ENCODE measurements around the gene PDE1C. TPM values are rescaled to one million over a fixed set of nuclear protein-coding genes. Genes with fewer than 3 reads are reported as not detected.

The PDE1C gene
- total and polyA plus RNA-seq, 4 experiments from 2014 or later, result not detected

DNA sequence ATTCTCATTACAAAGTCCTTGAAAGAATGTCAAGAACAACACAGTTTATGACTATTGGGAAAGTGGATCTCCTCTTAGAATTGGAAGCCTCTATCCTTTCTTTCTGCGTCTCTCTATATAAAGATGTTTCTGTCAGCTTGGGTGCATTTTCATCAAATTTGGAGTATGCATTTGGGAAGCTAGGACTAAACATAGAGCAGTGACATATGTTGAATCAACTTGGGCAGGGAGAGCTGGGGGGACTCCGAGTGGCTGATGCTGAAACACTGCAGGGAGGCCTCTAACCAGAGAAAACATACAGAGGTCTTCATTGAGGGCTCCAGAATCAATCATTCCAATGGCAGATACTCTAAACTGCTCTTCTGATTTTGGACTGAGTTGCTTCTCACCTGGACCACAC is 147.4 kb downstream of the PDE1C start:
- Mint-ChIP-seq H3K4me1 (no peaks in the 10 kb centered on the region), H3K4me3 (no peak overlapping the region), H3K27me3 (no peaks in the 10 kb centered on the region), H3K9me3 (peaks cover 0 to 7% (median 3%) of the 10 kb centered on the region in 8 donors), H3K27ac (no peak overlapping the region), H3K36me3 (no peaks in the 10 kb centered on the region)
- ChIA-PET CTCF (ENCODE audit: partially characterized antibody) (no interaction called here), POLR2A (ENCODE audit: partially characterized antibody) (no interaction called here)
- Histone ChIP-seq H3K9me3 (ENCODE audit: control insufficient read depth in 1 of 2, low read length in 2 of 2) (no peaks in the 10 kb centered on the region), H3K27me3 (ENCODE audit: insufficient read depth, low read length) (no peaks in the 10 kb centered on the region), H3K27ac (ENCODE audit: low read depth, low read length) (no peak overlapping the region), H3K36me3 (ENCODE audit: insufficient read depth, low read length) (no peaks in the 10 kb centered on the region), H3K4me3 (ENCODE audit: low read length in 2 of 2) (no peak overlapping the region), H3K4me1 (ENCODE audit: insufficient read depth, low read length) (no peaks in the 10 kb centered on the region)
- intact Hi-C loops (cut with micrococcal nuclease), result no loop called here
- DNase-seq, result no peak

GRCh38 chr7:31921047-31921446 is 149.2 kb downstream of the PDE1C start:
- Histone ChIP-seq H3K27ac (ENCODE audit: low read depth, low read length) (no peak overlapping the region), H3K27me3 (ENCODE audit: insufficient read depth, low read length) (no peaks in the 10 kb centered on the region), H3K4me3 (ENCODE audit: low read length in 2 of 2) (no peak overlapping the region), H3K4me1 (ENCODE audit: insufficient read depth, low read length) (no peaks in the 10 kb centered on the region), H3K9me3 (ENCODE audit: control insufficient read depth in 1 of 2, low read length in 2 of 2) (no peaks in the 10 kb centered on the region), H3K36me3 (ENCODE audit: insufficient read depth, low read length) (no peaks in the 10 kb centered on the region)
- H3K36me3 Mint-ChIP-seq, result no peaks in the 10 kb centered on the region
- peaks cover 0 to 7% (median 3%) of the 10 kb centered on the region in 8 donors for H3K9me3 Mint-ChIP-seq
- H3K4me1 Mint-ChIP-seq, result no peaks in the 10 kb centered on the region
- H3K27me3 Mint-ChIP-seq, result no peaks in the 10 kb centered on the region
- DNase-seq, result no peak
- no peak overlapping the region for H3K27ac Mint-ChIP-seq
- intact Hi-C loops (cut with micrococcal nuclease), result no loop called here
- CTCF ChIA-PET (ENCODE audit: partially characterized antibody), result no interaction called here
- no peak overlapping the region for H3K4me3 Mint-ChIP-seq
- POLR2A ChIA-PET (ENCODE audit: partially characterized antibody), result no interaction called here

DNA sequence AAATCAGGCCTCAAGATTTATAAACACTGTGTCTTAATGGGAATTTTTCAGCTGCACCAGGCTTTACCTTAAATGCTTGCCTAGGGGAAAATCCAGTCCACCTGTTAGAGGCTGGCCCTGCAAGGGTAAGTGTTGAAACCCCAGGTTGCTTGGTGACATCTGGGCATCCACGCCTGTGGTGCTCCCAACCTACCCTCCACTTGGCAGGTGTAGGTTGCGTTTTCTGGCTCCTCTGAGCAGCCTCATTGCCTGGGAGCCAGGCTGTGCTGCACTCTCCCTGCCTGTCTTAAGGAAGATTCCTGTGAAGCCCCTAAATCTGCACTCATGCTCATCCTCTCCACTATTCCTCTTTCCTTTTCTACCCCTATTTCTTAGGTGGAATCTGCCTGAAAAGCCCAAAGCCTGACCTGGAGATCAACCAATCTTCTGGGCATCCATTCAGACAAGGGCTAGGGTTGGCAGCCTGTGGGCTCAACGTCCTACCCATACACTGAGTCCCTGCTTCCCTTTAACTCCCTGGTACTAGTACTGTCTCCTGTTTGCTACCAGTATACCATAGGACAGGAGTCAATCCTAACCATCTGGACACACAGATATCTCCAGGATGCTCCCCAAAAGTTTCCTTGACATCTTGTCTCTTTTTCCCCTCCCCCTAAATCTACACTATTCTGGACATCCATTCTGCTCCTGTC is 150.4 kb downstream of the PDE1C start:
- no peak for DNase-seq
- Mint-ChIP-seq H3K27me3 (no peaks in the 10 kb centered on the region), H3K9me3 (peaks cover 0 to 9% (median 3%) of the 10 kb centered on the region in 8 donors), H3K27ac (no peak overlapping the region), H3K4me3 (no peak overlapping the region), H3K36me3 (no peaks in the 10 kb centered on the region), H3K4me1 (no peaks in the 10 kb centered on the region)
- no peaks in the 10 kb centered on the region for H3K9me3 ChIP-seq (ENCODE audit: control insufficient read depth in 1 of 2, low read length in 2 of 2)
- H3K4me1 ChIP-seq (ENCODE audit: insufficient read depth, low read length), result no peaks in the 10 kb centered on the region
- intact Hi-C loops (cut with micrococcal nuclease), result no loop called here
- H3K36me3 ChIP-seq (ENCODE audit: insufficient read depth, low read length), result no peaks in the 10 kb centered on the region
- no peaks in the 10 kb centered on the region for H3K27me3 ChIP-seq (ENCODE audit: insufficient read depth, low read length)
- no peak overlapping the region for H3K27ac ChIP-seq (ENCODE audit: low read depth, low read length)
- CTCF ChIA-PET (ENCODE audit: partially characterized antibody), result no interaction called here
- POLR2A ChIA-PET (ENCODE audit: partially characterized antibody), result no interaction called here
- H3K4me3 ChIP-seq (ENCODE audit: low read length in 2 of 2), result no peak overlapping the region

- Histone ChIP-seq H3K27ac (ENCODE audit: low read depth, low read length) (no peak overlapping the region), H3K4me3 (ENCODE audit: low read length in 2 of 2) (no peak overlapping the region), H3K4me1 (ENCODE audit: insufficient read depth, low read length) (no peaks in the 10 kb centered on the region), H3K36me3 (ENCODE audit: insufficient read depth, low read length) (no peaks in the 10 kb centered on the region), H3K27me3 (ENCODE audit: insufficient read depth, low read length) (no peaks in the 10 kb centered on the region), H3K9me3 (ENCODE audit: control insufficient read depth in 1 of 2, low read length in 2 of 2) (no peaks in the 10 kb centered on the region)
- no peak overlapping the region for H3K27ac Mint-ChIP-seq
- H3K4me3 Mint-ChIP-seq, result no peak overlapping the region
- POLR2A ChIA-PET (ENCODE audit: partially characterized antibody), result no interaction called here
- no peaks in the 10 kb centered on the region for H3K4me1 Mint-ChIP-seq
- H3K27me3 Mint-ChIP-seq, result no peaks in the 10 kb centered on the region
- H3K9me3 Mint-ChIP-seq, result peaks cover 0 to 8% (median 3%) of the 10 kb centered on the region in 8 donors
- intact Hi-C loops (cut with micrococcal nuclease), result no loop called here
- no peaks in the 10 kb centered on the region for H3K36me3 Mint-ChIP-seq
- DNase-seq, result no peak
- CTCF ChIA-PET (ENCODE audit: partially characterized antibody), result no interaction called here
These were observed 151.4 kb downstream of the PDE1C start for GRCh38 chr7:31918706-31919393.

DNA sequence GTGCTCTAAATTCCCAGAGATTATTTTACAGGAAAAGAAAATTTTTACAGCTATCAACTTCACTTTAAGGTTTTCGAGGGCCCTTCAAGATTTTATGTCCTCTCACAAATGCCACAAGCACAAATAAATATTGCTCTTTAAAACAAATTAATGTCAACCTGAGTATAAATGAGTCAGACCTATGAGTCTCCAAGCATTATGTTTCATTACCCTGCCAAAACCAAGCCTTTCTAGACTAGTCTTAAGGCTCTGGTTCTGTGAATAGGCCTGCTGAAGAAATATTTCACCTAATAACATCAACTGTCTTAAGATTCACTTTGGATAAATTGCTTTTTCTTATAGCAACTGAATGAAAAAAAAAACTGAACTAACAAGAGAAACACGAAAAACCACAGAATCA is 153.0 kb downstream of the PDE1C start:
- Histone ChIP-seq H3K27ac (ENCODE audit: low read depth, low read length) (no peak overlapping the region), H3K9me3 (ENCODE audit: control insufficient read depth in 1 of 2, low read length in 2 of 2) (no peaks in the 10 kb centered on the region), H3K36me3 (ENCODE audit: insufficient read depth, low read length) (no peaks in the 10 kb centered on the region), H3K27me3 (ENCODE audit: insufficient read depth, low read length) (no peaks in the 10 kb centered on the region), H3K4me3 (ENCODE audit: low read length in 2 of 2) (no peak overlapping the region), H3K4me1 (ENCODE audit: insufficient read depth, low read length) (no peaks in the 10 kb centered on the region)
- DNase-seq, result no peak
- Mint-ChIP-seq H3K4me1 (no peaks in the 10 kb centered on the region), H3K27me3 (no peaks in the 10 kb centered on the region), H3K36me3 (no peaks in the 10 kb centered on the region), H3K4me3 (no peak overlapping the region), H3K27ac (no peak overlapping the region), H3K9me3 (peaks cover 0 to 10% (median 2%) of the 10 kb centered on the region in 8 donors)
- intact Hi-C loops (cut with micrococcal nuclease), result no loop called here
- CTCF ChIA-PET (ENCODE audit: partially characterized antibody), result no interaction called here
- POLR2A ChIA-PET (ENCODE audit: partially characterized antibody), result no interaction called here

GRCh38 chr7:31910191-31910590 is 160.0 kb downstream of the PDE1C start:
- H3K4me1 ChIP-seq (ENCODE audit: insufficient read depth, low read length), result no peaks in the 10 kb centered on the region
- Mint-ChIP-seq H3K4me3 (no peak overlapping the region), H3K36me3 (no peaks in the 10 kb centered on the region), H3K4me1 (no peaks in the 10 kb centered on the region), H3K9me3 (peaks cover 0 to 9% (median under 1%) of the 10 kb centered on the region in 8 donors), H3K27me3 (no peaks in the 10 kb centered on the region), H3K27ac (no peak overlapping the region)
- POLR2A ChIA-PET (ENCODE audit: partially characterized antibody), result no interaction called here
- no peaks in the 10 kb centered on the region for H3K36me3 ChIP-seq (ENCODE audit: insufficient read depth, low read length)
- intact Hi-C loops (cut with micrococcal nuclease), result no loop called here
- CTCF ChIA-PET (ENCODE audit: partially characterized antibody), result no interaction called here
- no peak overlapping the region for H3K4me3 ChIP-seq (ENCODE audit: low read length in 2 of 2)
- no peak for DNase-seq
- no peak overlapping the region for H3K27ac ChIP-seq (ENCODE audit: low read depth, low read length)
- no peaks in the 10 kb centered on the region for H3K27me3 ChIP-seq (ENCODE audit: insufficient read depth, low read length)
- H3K9me3 ChIP-seq (ENCODE audit: control insufficient read depth in 1 of 2, low read length in 2 of 2), result no peaks in the 10 kb centered on the region

DNA sequence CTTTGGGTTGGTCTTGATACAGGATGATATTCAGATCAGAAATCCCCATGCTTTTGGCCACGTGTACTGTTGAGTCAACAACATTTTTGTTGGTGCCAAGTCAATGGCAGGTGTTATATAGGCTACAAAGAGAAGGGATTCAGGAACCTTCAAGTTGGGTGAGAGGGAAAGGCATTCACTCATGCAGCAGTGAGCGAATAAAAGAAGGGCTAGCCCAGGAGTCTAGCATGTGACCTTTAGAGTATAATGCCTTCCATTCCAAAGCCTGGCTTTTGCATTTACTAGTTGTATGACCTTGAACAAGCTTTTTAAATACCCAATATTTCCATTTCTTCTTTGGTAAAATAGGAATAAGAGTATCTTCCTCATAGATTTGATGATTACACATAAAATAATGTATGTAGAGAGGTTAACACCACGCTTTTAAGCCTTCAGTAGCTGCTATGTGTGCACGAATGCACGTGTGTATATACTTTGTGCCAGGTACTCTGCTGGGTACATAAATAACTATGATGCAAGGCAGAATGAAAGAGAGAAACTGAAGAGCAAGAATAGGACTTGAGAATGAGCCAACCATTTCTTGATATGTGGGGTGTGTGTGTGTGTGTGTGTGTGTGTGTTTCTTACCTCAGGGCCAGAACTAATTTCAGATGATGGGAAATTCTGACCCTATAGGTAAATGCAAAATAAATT is 163.6 kb downstream of the PDE1C start:
- Mint-ChIP-seq H3K4me1 (no peaks in the 10 kb centered on the region), H3K27me3 (no peaks in the 10 kb centered on the region), H3K27ac (no peak overlapping the region), H3K36me3 (no peaks in the 10 kb centered on the region), H3K9me3 (peaks cover 0 to 7% (median 2%) of the 10 kb centered on the region in 8 donors), H3K4me3 (no peak overlapping the region)
- ChIA-PET CTCF (ENCODE audit: partially characterized antibody) (no interaction called here), POLR2A (ENCODE audit: partially characterized antibody) (no interaction called here)
- DNase-seq, result no peak
- Histone ChIP-seq H3K27ac (ENCODE audit: low read depth, low read length) (no peak overlapping the region), H3K4me1 (ENCODE audit: insufficient read depth, low read length) (no peaks in the 10 kb centered on the region), H3K4me3 (ENCODE audit: low read length in 2 of 2) (no peak overlapping the region), H3K9me3 (ENCODE audit: control insufficient read depth in 1 of 2, low read length in 2 of 2) (no peaks in the 10 kb centered on the region), H3K27me3 (ENCODE audit: insufficient read depth, low read length) (no peaks in the 10 kb centered on the region), H3K36me3 (ENCODE audit: insufficient read depth, low read length) (no peaks in the 10 kb centered on the region)
- intact Hi-C loops (cut with micrococcal nuclease), result no loop called here
